Measurements from ENCODE around the gene FZD7.

FZD7 gene

DNA sequence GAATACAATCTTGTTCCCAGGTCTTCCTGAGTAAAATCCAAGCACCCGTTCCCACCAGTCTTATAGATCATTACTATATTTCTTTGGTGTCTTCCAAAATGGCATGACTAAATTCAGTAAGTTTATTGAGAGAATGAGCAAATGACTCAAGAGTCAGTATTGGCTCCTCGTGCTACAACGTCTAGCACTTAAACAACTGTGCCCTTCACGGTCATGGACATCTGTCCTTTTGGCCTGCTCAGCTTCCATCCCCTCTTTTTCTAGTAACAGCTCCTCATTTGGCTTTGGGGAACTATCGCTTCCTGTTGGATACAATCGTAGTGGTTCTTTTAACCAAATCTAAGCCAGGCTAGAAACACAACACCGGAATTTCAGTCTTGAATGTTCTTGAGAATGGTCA lies 24.1 kb upstream of the FZD7 start:
- no peak for DNase-seq (ENCODE audit: low read depth in 3 of 3, low spot score in 1 of 3)

DNA sequence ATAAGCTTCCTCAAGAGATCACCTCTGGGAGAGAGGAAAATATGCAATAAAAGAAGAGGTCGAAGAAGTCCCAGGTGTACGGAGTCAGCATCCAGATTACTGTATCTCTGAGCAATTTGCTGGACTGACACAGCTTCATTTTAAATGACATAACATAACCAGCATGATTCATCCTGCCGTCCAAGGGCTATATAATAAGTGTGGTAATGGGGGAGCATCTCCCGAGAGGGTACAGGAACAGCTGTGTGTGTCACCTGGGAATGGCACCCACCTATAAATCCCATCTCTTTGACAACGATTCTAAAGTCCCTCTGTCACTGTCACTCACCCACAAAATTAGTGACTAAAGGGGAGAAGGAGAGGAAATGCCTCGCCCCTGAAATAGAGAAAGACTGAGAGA lies 19.3 kb upstream of the FZD7 start:
- no peak for DNase-seq (ENCODE audit: low read depth in 3 of 3, low spot score in 1 of 3)

DNA sequence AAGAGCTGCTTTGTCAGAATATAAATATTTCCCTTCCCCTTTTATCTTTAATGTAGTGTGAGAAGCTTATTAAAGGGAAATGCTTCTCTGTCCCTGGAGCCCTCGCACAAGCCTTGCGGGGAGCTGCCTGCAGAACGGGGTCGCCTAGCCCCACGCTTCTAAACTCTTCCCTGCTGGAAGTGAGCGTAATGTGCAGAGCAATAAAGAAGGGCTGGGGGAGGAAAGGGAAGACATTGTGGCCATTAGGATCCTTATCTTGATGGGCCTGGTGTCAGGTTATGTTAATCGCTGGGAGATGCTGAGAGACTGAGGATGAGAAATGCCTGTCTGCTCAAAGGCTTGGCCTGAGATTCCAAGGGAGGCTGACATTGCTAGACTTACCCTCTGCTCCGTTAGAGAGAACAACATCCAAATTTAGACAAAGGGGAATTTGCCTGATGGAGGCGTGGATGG lies 18.9 kb upstream of the FZD7 start:
- DNase-seq (ENCODE audit: low read depth in 3 of 3, low spot score in 1 of 3) = no peak

DNA sequence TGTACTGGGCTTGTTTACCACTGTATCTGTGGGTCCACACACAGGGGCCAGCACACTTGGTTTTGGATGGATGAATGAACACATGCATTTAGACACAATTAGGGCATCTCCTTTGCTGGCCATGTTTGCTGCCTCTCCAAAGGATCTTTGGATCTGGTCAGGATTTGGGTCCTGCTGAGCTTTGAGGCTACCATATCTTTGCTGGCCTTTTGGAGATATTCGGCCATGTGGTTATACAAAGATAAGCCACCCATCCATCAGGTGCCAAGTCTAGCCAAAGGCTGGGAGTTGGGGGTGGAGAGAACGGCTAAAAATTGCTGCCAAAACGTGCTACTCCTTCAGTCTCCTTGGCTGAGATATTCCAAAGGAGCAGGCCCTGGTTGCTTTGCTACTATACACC lies 18.2 kb upstream of the FZD7 start:
- no peak for DNase-seq (ENCODE audit: low read depth in 3 of 3, low spot score in 1 of 3)

DNA sequence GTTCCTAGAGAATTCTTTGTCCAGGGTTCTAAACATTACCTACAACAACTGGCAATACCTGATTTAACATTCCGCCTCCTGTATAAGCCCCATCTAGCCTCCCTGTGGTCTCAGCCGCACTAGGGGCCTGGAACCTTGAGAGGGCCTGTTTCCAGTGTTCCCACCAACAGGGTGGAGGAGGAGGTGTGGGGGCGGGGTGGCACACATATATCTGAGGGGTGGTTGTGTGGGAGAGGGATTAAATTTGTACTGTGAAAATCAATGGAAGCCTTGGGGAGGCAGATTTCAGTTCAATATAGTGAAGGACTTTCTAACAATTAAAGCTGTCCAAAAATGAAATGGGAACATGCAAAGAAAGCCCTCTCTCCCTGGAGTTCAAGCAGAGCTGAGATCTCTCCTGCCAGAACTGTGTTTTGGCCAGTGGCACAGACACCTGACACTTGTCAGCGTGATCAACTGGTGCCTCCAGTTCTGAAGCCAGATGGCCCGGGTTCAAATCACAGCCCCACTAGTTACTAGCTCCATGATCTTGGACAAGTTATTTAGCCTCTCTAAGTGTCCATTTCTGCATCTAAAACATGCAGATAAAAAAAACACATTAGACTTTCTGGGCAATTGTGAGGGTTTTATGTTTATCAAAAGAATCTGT lies 17.0 kb upstream of the FZD7 start:
- no peak for DNase-seq (ENCODE audit: low read depth in 3 of 3, low spot score in 1 of 3)

DNA sequence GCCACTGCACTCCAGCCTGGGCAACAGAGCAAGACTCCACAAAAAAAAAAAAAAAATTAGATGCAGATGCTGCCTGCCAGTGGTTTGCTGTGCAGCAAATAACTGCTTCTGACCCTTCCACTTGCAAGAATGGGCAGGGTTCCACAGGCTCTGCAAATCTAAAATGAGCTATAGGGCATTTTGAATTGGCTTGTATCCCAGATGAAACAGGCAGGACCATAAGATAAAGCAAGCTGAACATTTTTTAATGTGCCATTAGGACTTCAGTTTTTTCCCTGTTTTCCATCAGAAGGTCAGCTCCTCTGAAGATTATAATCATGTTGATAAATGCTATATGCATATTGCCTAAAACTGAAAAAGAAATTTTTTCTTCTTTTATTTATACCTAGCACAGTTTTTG lies 15.7 kb upstream of the FZD7 start:
- DNase-seq (ENCODE audit: low read depth in 3 of 3, low spot score in 1 of 3) = no peak

DNA sequence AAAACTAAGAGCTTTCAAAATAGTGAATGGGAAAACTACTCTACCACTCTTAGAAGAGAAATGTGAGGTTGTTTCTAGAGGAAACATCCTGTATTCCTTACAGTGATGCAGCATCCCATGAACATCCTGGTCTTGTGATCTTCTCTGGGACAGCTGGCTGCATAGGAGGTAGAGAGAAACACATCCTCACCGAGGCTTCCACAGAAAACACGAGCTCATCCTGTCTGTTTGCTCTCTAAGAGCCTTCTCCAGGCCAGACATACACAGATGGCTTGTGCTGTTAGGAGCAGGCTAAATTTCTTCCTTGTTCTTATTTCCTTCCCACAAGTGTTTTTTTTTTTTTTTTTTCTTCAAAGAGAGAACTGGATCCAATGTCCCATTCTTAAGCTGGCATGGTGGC lies 14.7 kb upstream of the FZD7 start:
- no peak for DNase-seq (ENCODE audit: low read depth in 3 of 3, low spot score in 1 of 3)

DNA sequence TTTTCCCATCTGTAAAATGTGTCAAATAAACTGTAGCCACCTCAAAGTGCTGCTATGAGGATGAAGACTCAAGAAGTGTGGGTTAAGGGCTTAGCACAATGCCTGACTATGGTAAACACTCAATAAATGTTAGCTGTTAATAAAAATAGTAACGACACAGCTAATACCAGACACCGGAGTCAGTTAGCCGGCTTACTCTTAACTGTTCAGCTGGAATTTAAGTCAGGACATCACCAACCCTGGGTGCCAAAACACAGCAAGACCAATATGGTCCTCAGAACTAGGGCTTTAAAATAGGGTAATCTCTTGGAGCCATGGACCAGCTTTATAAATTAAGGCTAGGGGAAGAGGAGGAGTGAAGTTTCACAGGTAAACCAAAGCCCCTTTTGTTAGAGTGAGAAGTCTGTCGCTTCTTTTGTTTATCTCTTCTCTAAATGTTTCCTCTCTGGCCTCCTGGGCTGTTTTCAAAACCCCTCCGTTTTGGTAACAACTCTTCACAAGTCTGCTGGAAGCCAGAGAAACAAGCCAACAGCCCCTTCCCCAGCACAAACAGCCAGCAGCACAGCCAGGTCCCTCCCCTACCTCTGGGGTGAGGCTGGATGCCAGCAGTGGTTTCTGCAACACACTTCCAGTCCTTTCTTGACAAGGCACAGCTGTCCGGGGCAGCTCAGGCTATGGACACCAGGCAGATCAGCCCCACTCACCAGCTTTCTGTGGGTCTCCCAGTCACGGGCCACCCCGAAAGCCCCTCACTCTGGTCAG lies 13.8 kb upstream of the FZD7 start:
- DNase-seq (ENCODE audit: low read depth in 3 of 3, low spot score in 1 of 3) = no peak

DNA sequence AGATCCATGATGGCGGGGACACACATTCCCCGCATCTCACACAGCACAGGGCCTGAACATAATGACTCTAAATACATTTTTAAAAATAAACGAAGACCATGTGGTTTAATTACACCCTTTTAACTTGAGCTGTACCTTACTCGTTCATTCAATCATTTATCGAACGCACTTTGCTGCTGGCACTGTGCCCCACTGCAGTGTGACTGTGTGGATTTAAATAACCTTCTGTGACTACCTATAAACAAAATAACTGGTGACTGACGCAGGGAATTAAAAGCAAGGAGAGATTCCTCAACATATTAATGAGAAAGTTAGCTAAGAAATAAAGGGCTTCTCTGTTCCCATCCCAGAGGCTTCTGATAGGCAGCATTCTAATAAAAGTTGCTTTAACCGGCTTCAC lies 10.9 kb upstream of the FZD7 start:
- no peak for DNase-seq (ENCODE audit: low read depth in 3 of 3, low spot score in 1 of 3)

DNA sequence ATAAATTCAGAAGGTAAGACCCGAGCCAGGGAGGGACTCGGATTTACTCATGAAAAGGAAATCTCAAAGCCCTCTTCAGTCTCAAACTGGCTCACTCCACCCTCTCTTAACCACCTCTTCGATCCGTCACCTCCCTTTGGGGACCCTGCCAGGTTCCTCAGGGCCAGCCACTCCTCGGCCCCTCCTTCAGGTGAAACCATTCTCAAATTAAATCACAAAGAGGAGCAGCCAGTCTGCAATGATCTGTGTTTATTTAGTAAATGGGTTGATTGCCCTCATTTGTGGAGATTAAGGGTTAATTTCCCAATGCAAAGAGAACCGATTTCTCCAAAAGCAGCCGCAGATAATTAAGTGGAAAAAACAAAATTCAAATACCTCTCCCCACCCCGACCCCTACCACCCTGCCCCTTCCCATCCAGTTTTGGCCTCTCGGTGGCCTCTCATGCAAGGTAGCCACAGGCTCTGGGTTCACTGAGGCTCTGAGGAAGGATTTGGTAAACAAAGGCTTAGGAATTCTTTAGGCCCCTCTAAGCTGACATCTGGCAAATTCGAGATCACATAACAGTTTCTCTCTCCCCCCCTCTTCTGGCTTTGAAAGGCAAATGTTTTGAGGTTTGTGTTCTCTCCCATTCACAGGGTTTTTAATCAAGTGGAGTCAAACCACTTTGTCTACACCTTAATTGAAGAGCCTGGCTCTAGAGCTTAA lies 10.3 kb upstream of the FZD7 start:
- DNase-seq (ENCODE audit: low read depth in 3 of 3, low spot score in 1 of 3) = no peak

DNA sequence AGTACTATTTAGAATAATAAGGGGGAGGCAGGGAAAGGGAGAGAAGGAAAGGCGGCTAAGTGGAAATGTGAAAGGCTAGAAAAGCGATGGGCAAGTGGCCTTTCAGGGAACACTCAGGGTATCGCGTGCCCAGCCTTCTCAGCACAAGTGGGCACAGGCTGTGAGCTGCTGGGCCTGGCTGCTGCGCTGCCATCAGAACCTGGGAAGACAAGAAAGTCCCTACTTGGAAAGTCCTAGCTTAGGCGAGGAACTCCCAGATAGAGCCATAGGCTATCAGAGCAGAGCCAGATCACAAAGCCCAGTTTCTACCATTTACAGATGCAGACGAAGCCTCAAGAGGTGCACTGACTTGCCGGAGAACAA lies 9.8 kb upstream of the FZD7 start:
- DNase-seq (ENCODE audit: low read depth in 3 of 3, low spot score in 1 of 3) = no peak

DNA sequence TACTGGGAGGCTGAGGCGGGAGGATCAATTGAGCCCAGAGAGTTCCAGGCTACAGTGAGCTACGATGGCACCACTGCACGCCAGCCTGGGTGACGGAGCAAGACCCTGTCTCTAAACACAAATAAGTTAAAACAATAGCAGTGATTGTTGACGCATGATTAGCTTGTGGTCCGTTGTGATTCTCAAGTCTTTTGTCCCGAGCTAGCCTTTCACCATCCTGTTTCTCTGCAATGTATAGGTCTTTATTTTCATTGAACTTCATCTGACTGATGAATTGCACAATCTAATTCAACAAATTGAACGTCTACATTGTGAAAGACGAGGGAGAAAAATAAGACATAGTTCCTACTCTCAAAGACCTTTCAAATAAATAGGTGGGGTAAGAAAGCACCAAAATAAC lies 8.8 kb upstream of the FZD7 start:
- DNase-seq (ENCODE audit: low read depth in 3 of 3, low spot score in 1 of 3) = no peak

DNA sequence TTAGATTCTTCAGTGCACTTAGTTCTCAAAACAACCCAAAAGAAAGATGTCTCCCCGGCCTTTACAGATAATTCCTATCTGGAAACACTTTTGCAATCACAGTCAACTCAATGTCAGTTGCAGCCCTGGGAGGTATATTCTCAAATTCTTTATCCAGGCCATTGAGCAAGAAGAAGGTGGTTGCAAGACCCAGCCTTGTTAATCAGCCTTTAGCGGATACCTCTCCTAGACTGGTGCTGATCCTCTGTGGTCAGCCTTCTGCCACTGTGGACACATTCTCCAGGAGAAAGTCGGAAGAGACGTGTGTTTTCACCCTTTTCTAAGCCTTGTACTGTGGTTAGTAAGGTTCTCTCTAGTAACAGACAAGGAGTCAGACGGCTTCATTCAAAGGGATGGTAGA lies 7.8 kb upstream of the FZD7 start:
- DNase-seq (ENCODE audit: low read depth in 3 of 3, low spot score in 1 of 3) = no peak

DNA sequence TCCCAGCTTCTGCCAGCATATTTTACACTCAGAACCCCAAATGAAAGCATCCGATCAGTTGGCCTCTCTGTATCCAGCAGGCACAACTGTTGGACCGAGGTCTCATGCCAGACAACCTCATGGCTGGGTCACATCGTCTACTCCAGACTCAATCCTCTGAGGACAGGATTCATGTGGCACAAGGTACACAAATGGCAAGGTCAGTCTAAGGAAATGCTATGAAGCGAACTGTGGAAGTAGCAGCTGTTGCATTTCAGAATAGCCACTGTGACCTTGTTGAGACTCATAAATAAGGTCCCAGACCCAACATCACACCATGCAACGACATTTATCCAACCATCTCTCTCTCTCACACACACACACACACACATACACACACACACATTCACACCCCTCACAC lies 7.1 kb upstream of the FZD7 start:
- DNase-seq (ENCODE audit: low read depth in 3 of 3, low spot score in 1 of 3) = no peak

DNA sequence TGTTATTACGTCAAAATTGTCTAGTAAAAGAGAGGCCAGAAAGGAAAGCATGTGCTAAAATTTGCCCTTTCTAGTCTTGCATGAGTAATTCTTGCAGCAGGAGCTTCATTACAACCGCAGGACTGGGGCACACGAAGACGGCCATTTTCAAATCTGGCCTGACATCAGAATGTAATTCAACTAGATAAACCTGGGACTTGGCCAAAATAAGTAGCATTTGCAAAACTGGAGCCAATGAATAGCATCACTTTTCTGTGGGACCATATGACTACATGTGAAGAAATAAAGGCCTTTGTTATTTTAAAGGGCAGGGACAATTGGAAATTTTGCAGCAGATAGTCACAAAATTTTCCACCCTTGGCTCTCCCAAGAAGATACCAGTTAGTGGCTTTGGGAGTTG lies 3.0 kb upstream of the FZD7 start:
- no peak for DNase-seq (ENCODE audit: low read depth in 3 of 3, low spot score in 1 of 3)

DNA sequence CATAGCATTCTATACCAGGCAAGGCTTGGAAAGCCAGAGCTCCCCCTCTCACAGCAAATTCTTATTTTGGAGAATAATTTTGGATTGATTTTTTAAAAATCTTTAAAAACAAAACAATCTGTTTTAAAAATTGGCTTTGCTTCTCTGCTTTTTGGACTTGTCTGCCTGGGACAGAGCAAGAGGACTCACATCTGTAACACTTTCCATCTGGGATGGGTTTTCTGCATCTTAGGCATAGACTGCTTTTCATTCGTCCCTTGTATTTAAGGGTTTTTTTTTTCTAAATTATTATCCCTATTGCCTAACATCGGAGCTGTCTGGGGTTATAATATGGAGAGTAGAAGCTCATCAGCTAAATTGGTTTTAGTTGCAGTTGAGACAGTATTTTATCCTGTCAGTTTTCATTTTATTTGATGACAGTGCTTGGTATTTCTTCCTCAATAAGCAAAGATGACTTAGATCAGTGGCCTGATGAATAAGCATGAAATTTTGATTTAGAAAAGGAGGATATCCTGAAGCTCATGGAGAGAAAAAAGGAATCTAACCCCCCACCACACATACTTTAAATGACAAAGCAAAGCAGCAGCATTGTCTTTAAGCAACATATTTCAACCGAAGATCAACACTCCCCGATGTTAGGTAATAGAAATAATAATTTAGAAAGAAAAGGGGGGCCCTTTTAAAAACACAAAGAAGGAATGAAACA lies 2.3 kb upstream of the FZD7 start:
- DNase-seq (ENCODE audit: low read depth in 3 of 3, low spot score in 1 of 3) = no peak

DNA sequence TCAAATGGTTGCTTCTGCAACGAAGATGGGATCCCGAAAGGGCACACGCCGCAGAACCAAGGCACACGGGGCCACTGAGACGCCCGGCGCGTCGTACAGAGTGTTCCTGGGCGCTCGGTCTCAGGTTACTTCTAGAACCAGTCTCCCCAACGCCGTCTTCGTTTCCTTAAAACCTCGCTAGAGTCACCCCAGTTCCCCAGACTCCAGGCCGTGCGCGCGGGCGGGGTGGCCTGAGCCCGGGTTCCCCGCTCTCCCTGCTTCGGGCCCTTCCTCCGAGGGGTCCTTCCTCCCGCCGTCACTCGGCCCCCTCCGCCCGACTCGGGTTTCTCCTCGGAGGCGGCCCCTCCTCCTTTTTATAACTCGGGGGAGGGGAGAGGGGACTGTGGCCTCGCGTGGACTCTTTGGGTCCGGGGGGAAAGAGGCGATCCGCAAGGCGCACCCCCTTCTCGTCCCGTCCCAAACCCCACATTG lies 774 bp upstream of the FZD7 start:
- DNase-seq (ENCODE audit: low read depth in 3 of 3, low spot score in 1 of 3) = no peak

DNA sequence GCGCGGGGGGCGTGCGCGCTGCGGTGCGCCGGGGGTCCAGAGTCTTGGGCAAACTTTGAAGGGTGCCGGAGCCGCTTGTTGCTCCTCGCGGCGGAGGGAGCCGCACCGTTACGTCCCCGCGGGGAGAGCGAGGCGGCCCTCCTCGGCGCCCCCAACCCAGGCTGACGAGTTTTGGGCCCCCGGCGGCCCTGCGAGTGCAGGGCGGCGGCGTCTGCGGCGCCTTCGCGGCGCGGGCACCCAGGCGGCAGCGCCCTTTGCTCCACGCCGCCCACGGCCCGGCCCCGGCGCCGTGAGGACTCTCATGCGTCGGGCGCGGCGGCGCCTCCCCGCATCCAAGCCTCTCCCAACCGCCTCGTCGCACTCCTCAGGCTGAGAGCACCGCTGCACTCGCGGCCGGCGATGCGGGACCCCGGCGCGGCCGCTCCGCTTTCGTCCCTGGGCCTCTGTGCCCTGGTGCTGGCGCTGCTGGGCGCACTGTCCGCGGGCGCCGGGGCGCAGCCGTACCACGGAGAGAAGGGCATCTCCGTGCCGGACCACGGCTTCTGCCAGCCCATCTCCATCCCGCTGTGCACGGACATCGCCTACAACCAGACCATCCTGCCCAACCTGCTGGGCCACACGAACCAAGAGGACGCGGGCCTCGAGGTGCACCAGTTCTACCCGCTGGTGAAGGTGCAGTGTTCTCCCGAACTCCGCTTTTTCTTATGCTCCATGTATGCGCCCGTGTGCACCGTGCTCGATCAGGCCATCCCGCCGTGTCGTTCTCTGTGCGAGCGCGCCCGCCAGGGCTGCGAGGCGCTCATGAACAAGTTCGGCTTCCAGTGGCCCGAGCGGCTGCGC lies 814 bp downstream of the FZD7 start:
- peak in 1 of 3 donors; percentile 9 for DNase-seq (ENCODE audit: low read depth in 3 of 3, low spot score in 1 of 3)

DNA sequence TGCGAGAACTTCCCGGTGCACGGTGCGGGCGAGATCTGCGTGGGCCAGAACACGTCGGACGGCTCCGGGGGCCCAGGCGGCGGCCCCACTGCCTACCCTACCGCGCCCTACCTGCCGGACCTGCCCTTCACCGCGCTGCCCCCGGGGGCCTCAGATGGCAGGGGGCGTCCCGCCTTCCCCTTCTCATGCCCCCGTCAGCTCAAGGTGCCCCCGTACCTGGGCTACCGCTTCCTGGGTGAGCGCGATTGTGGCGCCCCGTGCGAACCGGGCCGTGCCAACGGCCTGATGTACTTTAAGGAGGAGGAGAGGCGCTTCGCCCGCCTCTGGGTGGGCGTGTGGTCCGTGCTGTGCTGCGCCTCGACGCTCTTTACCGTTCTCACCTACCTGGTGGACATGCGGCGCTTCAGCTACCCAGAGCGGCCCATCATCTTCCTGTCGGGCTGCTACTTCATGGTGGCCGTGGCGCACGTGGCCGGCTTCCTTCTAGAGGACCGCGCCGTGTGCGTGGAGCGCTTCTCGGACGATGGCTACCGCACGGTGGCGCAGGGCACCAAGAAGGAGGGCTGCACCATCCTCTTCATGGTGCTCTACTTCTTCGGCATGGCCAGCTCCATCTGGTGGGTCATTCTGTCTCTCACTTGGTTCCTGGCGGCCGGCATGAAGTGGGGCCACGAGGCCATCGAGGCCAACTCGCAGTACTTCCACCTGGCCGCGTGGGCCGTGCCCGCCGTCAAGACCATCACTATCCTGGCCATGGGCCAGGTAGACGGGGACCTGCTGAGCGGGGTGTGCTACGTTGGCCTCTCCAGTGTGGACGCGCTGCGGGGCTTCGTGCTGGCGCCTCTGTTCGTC lies 1.7 kb downstream of the FZD7 start:
- peak in 1 of 3 donors; percentile 16 for DNase-seq (ENCODE audit: low read depth in 3 of 3, low spot score in 1 of 3)

DNA sequence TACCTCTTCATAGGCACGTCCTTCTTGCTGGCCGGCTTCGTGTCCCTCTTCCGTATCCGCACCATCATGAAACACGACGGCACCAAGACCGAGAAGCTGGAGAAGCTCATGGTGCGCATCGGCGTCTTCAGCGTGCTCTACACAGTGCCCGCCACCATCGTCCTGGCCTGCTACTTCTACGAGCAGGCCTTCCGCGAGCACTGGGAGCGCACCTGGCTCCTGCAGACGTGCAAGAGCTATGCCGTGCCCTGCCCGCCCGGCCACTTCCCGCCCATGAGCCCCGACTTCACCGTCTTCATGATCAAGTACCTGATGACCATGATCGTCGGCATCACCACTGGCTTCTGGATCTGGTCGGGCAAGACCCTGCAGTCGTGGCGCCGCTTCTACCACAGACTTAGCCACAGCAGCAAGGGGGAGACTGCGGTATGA lies 2.3 kb downstream of the FZD7 start:
- DNase-seq (ENCODE audit: low read depth in 3 of 3, low spot score in 1 of 3) = no peak

All from stimulated activated CD4-positive, alpha-beta T cell treated with anti-CD3 and anti-CD28 coated beads, TNF-alpha, amount 100 ng/mL, for 1 hour (primary cell).